Right cardiac atrium (tissue), 5 donors: Measurements from ENCODE around the gene TF. TPM values are rescaled to one million over a fixed set of nuclear protein-coding genes. Genes with fewer than 3 reads are reported as not detected.
"Not testable (repeated sequence)": the region's sequence is repeated elsewhere in the genome, so short reads cannot be mapped to it uniquely, and the experiment has no call there.

Experiments
- ATAC-seq, 2 donors: fragments of 200-7000 bp; cut with Tn5 transposase; one replicate each; pipeline versions ENCODE4 v1.8.0 to v1.9.1; 2020; ENCODE audit warnings: moderate library complexity in 2 of 2, mild to moderate bottlenecking in 1 of 2
- DNase-seq, 3 donors: peaks; one replicate each; pipeline ENCODE4 v3.0.0-alpha.2; 2020
- H3K27ac ChIP-seq: one replicate; pipeline ENCODE4 v1.5.1; 2013; ENCODE audit warnings: mild to moderate bottlenecking, low read length, control low read depth, moderate library complexity
- H3K27me3 ChIP-seq: one replicate; pipeline ENCODE4 v1.6.1; 2013; ENCODE audit not compliant: control insufficient read depth, insufficient read depth
- H3K4me1 ChIP-seq: one replicate; pipeline ENCODE4 v1.6.1; 2013; ENCODE audit warnings: low read length; ENCODE audit not compliant: control insufficient read depth, insufficient read depth
- H3K4me3 ChIP-seq: one replicate; pipeline ENCODE4 v1.5.1; 2013; ENCODE audit warnings: low read length, control low read depth
- H3K9me3 ChIP-seq: one replicate; pipeline ENCODE4 v1.6.1; 2013; ENCODE audit warnings: low read length; ENCODE audit not compliant: control insufficient read depth
- WGBS: extraction: QIAGEN DNeasy Blood & Tissue Kit; methylation state at CpG from one replicate; pipeline ENCODE4 v1.1.7; 2013; 5-methylcytosine and 5-hydroxymethylcytosine counted together
- intact Hi-C, 4 donors: fragments of 100-400 bp; cut with DNase I; formaldehyde crosslinking; loops; one replicate each; pipeline versions ENCODE4 v1.11.0 to v1.14.0; 2022 to 2023
- polyA plus RNA-seq: library from polyadenylated mRNA; stranded (reverse); fragments of 200-250 nt; gene quantifications from one replicate; pipeline ENCODE4 v1.2.3, GENCODE V29; 2013
- total RNA-seq, 4 donors: library from RNA; stranded (reverse); fragmentation: NEBNext Ultra II Directional; extraction: Animal tissue kit (Norgen Biotek cat#: 25700); gene quantifications; one replicate each; pipeline ENCODE4 v1.2.1, GENCODE V29; 2021
- donor health status: healthy with polysubstance abuse.
- donor health status: DM: no; HTN: yes; CAD: no.
- donor health status: DM: no; HTN: no; CAD: no.
- donor health status: DM: no; HTN: yes; CAD: no; lungs with severe emphysema.
- donor health status: DM: yes; HTN: yes; CAD: no.

Gene TF
- total and polyA plus RNA-seq, 5 donors = 2.1 to 18.3 (median 4.0) TPM

DNA sequence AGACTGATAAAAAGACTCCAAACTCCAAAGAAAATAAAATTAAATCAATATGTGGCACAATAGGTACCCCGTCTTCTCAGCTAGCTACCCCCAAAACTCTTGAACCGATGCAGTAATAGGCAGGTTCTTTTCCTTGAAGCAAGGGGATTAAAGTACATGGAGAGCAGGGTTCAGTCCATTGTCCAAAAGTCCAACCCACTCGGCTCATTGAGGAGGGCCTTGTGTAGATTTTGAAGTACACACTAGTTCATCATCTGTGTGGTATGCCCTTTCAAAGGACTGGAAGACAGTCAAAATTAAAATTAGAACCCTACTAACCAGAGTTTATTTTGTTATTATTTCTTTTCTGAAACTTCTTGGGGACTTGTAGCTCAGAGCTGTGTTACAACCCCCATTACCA, 23.3 kb downstream of the TF start:
- intact Hi-C loops = no loop called here
- no peaks in the 10 kb centered on the region for H3K27me3 ChIP-seq
- 93% methylated on average over 3 of the region's 3 CpGs for WGBS
- ATAC-seq (no peak), DNase-seq (no peak)
- no peaks in the 10 kb centered on the region for H3K4me1 ChIP-seq
- H3K9me3 ChIP-seq = no peaks in the 10 kb centered on the region
- H3K27ac ChIP-seq = no peak overlapping the region
- no peak overlapping the region for H3K4me3 ChIP-seq

DNA sequence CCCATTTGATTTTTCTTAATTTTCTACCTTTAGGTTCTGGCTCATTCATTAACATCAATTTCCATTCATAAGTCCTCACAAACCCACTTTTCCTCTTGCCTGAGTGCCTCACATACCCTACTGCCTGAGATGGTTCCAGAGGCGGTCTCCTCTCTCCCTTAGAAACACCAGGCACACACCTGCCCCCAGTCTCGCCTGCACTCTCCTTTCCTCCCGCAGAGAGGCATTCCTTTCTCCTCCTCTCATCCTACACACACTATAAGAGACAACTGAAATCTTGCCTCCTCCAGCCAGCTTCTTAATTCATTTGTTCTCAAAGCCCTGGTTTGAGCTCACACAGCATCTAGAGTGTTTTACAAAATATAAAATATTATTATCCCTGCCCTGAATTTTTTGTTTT, 27.5 kb downstream of the TF start:
- H3K4me1 ChIP-seq = no peaks in the 10 kb centered on the region
- WGBS = 84% methylated on average over 3 of the region's 3 CpGs
- no peak overlapping the region for H3K27ac ChIP-seq
- no peaks in the 10 kb centered on the region for H3K9me3 ChIP-seq
- DNase-seq (no peak), ATAC-seq (no peak)
- H3K27me3 ChIP-seq = no peaks in the 10 kb centered on the region
- H3K4me3 ChIP-seq = no peak overlapping the region
- intact Hi-C loops = no loop called here

DNA sequence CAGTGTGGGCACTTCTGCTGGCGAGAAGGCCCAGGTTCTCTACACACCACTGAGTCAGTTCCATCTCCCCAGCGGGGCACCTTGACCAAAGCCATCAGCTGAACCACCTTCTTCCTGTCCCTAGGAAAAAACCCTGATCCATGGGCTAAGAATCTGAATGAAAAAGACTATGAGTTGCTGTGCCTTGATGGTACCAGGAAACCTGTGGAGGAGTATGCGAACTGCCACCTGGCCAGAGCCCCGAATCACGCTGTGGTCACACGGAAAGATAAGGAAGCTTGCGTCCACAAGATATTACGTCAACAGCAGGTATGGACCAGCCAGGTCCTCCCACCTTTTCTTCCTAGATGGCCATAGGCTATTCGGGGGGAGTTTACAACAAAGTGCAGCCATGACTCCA, 29.1 kb downstream of the TF start:
- Histone ChIP-seq H3K4me1 (no peaks in the 10 kb centered on the region), H3K9me3 (no peaks in the 10 kb centered on the region), H3K27ac (no peak overlapping the region), H3K27me3 (no peaks in the 10 kb centered on the region), H3K4me3 (no peak overlapping the region)
- intact Hi-C loops = no loop called here
- DNase-seq (no peak), ATAC-seq (no peak)
- 95% methylated on average over 9 of the region's 9 CpGs for WGBS

DNA sequence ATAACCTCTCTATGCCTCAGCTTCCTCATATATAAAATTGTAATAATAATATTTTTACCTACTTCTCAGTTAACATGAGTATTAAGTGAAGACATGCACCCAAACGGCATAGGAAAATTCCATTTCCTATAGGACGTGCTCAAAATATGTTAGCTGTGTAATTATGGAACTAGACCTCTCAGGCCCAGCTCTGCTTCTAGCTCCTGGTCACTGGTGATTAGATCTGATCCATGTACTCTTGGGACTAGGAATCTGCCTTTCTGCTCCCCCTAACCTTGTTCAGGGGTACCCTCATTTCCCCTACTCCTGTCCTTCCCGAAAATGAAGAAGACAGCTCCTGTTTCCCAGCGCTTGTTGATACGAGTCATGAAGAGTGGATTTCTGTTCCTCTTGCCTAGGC, 29.6 kb downstream of the TF start:
- no peak overlapping the region for H3K4me3 ChIP-seq
- no peak overlapping the region for H3K27ac ChIP-seq
- no peak for ATAC-seq
- intact Hi-C loops = no loop called here
- no peak for DNase-seq
- WGBS = 96% methylated on average over 5 of the region's 5 CpGs
- no peaks in the 10 kb centered on the region for H3K4me1 ChIP-seq
- H3K27me3 ChIP-seq = no peaks in the 10 kb centered on the region
- H3K9me3 ChIP-seq = no peaks in the 10 kb centered on the region

DNA sequence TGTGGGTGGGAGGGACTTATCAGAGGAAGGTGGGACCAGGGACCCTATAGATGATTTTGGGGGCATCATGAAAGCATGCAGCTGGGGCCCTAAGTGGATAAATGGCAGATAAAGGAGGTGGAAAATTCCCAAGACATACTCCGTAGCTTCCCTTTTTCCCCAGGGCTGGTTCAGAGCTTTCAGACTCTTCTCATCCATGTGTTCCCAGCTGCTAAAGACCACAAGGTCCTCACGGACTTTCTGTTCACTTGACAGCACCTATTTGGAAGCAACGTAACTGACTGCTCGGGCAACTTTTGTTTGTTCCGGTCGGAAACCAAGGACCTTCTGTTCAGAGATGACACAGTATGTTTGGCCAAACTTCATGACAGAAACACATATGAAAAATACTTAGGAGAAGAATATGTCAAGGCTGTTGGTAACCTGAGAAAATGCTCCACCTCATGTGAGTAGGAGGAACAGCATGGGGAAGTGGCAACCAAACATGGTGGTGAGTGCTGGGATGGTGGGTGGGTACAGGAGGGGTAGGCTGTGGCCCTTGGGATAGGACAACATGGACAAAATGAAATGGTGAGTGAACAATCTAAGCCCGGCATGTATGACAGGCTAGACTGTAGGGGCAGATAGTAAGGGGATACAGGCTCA, 30.7 kb downstream of the TF start:
- H3K27me3 ChIP-seq = no peaks in the 10 kb centered on the region
- H3K4me3 ChIP-seq = no peak overlapping the region
- H3K9me3 ChIP-seq = no peaks in the 10 kb centered on the region
- WGBS = 94% methylated on average over 7 of the region's 7 CpGs
- DNase-seq = no peak
- H3K4me1 ChIP-seq = no peaks in the 10 kb centered on the region
- no peak overlapping the region for H3K27ac ChIP-seq
- no peak for ATAC-seq
- intact Hi-C loops = no loop called here

DNA sequence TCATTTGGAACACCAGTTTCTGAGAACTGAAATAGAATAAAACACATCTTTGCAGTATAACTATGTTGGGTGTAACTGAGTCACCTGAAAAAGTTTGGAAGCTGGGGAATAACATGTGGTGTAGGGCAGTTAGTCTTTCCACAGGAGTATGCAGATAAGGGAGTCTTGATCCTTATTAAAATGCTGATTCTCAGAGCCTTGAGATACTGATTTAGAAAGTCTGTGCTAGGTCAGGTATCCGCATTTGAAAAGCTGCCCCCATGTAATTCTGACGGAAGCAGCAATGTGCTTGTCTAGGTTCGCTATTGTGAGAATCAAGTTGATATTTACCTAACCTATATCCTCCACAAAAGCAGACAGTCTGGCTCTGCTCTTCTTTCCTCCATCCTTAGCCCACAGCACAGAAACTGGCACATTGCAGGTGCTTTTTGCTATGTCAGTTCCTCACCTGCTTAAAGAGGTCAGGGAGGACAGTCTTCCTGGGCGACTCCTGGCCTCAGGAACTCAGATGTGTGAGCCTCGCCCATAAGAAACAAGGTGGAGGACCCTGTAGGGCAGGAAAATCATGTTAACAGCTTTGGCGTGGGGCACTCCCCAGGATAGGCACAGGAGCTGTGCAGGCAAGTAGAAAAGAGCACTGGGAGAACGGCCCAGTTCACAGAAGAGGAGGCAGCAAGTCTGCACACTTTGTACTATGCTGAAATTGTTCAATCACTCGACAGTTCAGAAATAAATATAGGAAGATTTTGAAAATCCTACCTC, 31.8 kb downstream of the TF start:
- Histone ChIP-seq H3K4me3 (no peak overlapping the region), H3K27ac (no peak overlapping the region), H3K27me3 (no peaks in the 10 kb centered on the region), H3K4me1 (no peaks in the 10 kb centered on the region), H3K9me3 (no peaks in the 10 kb centered on the region)
- intact Hi-C loops = no loop called here
- DNase-seq = no peak
- ATAC-seq = no peak
- 84% methylated on average over 8 of the region's 8 CpGs for WGBS

DNA sequence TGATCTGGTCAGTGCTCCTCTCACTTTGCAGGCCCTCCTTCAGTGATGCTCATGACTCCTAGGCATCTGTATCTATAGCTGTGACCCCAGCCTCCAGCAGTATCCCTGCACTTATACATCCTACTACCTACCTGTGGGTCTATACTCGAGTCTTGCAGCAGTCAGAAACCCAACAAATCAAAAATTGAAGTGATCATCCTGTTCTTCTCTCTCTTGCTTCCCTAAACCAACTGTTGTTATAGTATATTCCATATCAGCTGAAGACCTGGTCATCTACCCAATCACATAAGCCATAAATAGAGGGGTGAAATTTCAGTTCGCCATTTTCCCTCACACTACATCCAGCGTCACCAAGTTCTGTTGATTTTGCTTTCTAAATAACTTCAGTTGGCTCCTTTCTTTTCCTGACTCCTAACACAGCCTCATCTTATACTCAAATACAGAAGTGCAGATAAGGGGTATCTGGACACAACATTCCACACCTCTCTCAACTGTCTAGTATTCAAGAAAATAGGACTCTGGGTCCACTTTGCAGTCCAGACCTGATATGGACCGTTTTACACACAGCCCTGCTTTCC, 33.5 kb downstream of the TF start:
- 43% methylated on average over 4 of the region's 4 CpGs for WGBS
- H3K4me3 ChIP-seq = no peak overlapping the region
- H3K27ac ChIP-seq = no peak overlapping the region
- ATAC-seq = no peak
- H3K27me3 ChIP-seq = no peaks in the 10 kb centered on the region
- no peaks in the 10 kb centered on the region for H3K9me3 ChIP-seq
- H3K4me1 ChIP-seq = no peaks in the 10 kb centered on the region
- no peak for DNase-seq
- intact Hi-C loops = no loop called here

DNA sequence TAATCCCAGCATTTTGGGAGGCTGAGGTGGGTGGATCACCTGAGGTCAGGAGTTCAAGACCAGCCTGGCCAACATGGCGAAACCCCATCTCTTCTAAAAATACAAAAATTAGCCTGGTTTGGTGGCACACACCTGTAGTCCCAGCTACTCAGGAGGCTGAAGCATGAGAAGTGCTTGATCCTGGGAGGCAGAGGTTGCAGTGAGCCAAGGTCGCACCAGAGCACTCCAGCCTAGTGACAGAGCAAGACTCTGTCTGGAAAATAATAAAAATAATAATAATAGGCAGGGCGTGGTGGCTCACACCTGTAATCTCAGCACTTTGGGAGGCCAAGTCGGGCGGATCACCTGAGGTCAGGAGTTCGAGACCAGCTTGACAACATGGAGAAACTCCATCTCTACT, 34.6 kb downstream of the TF start:
- H3K4me3 ChIP-seq, intact Hi-C loops, H3K9me3 ChIP-seq, DNase-seq, H3K4me1 ChIP-seq, H3K27ac ChIP-seq, ATAC-seq, H3K27me3 ChIP-seq: not testable (repeated sequence)
- 87% methylated on average over 6 of the region's 6 CpGs for WGBS

DNA sequence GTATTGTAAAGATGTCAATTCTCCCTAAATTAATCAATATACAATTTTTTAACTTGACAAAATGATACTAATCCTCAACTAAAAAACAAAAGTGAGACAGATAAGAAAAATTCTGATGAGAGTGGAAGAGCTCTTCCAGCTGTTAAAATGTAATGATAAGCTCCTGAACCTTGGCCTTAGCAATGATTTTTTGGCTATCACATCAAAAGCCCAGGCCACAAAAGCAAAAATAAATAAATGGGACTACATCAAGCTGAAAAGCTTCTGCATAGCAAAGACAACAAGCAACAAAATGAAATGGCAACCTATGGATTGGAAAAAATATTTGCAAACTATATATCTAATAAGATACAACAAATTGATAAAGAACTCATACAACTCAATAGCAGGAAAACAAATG, 35.4 kb downstream of the TF start:
- ATAC-seq (no peak), DNase-seq (no peak)
- Histone ChIP-seq H3K4me1 (no peaks in the 10 kb centered on the region), H3K27me3 (no peaks in the 10 kb centered on the region), H3K4me3 (no peak overlapping the region), H3K27ac (no peak overlapping the region), H3K9me3 (no peaks in the 10 kb centered on the region)
- intact Hi-C loops = no loop called here

DNA sequence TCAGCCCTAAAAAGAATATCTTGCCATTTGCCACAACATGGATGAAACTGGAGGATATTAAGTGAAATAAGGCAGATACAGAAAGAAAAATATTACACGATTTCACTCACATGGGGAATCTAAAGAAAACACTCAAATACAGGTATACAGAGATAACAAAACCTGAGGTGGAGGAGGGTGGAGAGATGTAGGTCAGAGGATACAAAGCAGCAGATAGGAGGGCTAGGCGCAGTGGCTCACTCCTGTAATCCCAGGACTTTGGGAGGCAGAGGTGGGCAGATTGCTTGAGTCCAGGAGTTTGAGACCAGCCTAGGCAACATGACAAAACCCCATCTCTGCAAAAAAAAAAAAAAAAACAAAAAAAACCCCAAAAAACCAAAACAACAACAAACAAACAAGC, 36.3 kb downstream of the TF start:
- no peak overlapping the region for H3K27ac ChIP-seq
- H3K9me3 ChIP-seq = no peaks in the 10 kb centered on the region
- ATAC-seq = no peak
- 87% methylated on average over 2 of the region's 2 CpGs for WGBS
- intact Hi-C loops = no loop called here
- no peak overlapping the region for H3K4me3 ChIP-seq
- no peaks in the 10 kb centered on the region for H3K4me1 ChIP-seq
- no peaks in the 10 kb centered on the region for H3K27me3 ChIP-seq
- DNase-seq = no peak

DNA sequence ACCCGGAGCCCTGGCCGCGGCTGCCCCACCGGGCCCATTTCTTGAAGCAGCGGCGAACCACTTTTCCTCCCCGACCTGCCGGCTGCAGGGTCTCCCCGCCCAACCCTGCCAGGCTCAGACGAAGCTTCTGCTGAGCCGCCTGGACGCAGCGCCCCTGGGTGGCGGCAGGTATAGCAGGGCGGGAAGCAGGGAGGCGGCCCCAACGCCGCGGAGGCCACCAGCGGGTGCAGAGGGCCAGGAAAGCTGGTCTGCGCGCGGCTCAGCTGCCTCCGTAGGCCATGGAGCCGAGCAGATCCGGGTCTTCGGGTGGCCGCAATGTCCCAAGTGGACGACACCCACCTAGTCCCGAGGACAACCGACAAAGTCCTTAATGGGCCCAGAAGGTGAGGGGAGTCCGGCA, 37.6 kb downstream of the TF start:
- ATAC-seq (no peak), DNase-seq (peak in 1 of 3 donors; percentile 45)
- 35% methylated on average over 32 of the region's 32 CpGs for WGBS
- no peak overlapping the region for H3K27ac ChIP-seq
- no peak overlapping the region for H3K4me3 ChIP-seq
- H3K4me1 ChIP-seq = no peaks in the 10 kb centered on the region
- intact Hi-C loops = no loop called here
- no peaks in the 10 kb centered on the region for H3K9me3 ChIP-seq
- no peaks in the 10 kb centered on the region for H3K27me3 ChIP-seq
